ENCODE results near the gene LYPD1. TPM values are rescaled to one million over a fixed set of nuclear protein-coding genes. Genes with fewer than 3 reads are reported as not detected.

LYPD1 gene
- total RNA-seq, 6 experiments from 2014 or later = 1.5 to 10.3 (median 9.3) TPM

DNA sequence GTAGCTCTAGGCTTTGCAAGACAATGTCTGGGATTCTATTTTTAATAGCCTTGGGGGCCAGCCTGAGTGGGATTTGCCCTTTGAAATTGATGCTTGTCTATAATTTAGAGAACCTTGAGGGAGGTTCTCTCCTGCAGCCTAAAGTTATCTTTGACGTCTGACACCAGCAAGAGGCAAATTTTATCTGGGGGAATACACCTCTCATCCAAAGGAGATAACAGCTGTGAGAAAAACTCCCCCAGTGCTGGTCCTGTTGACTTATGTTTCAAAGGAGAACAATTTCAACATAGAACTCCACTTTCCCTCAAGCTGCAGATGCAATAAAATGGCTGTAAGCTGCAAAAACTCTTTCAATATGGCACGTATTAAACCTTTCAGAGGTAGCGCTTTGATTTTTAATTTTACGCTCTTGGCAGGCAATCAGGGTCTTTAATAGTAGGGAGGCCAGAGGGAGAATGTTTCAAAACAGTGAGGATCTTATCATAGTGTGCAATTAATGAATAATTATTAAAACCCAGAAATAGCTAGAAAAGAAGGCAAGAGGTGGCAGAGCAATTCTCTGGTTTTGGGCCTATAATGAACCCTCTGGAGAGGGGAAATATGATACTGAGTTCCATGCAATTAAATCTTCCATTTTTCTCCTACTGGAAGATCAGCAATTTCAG is 62.4 kb downstream of the LYPD1 start:
- Mint-ChIP-seq H3K36me3 (ENCODE audit: low read depth) (no peaks in the 10 kb centered on the region), H3K4me3 (no peak overlapping the region), H3K27me3 (ENCODE audit: insufficient read depth) (peaks cover 4% of the 10 kb centered on the region), H3K4me1 (ENCODE audit: low read depth) (no peaks in the 10 kb centered on the region), H3K27ac (no peak overlapping the region), H3K9me3 (no peaks in the 10 kb centered on the region)
- TF ChIP-seq, protein P1, sequence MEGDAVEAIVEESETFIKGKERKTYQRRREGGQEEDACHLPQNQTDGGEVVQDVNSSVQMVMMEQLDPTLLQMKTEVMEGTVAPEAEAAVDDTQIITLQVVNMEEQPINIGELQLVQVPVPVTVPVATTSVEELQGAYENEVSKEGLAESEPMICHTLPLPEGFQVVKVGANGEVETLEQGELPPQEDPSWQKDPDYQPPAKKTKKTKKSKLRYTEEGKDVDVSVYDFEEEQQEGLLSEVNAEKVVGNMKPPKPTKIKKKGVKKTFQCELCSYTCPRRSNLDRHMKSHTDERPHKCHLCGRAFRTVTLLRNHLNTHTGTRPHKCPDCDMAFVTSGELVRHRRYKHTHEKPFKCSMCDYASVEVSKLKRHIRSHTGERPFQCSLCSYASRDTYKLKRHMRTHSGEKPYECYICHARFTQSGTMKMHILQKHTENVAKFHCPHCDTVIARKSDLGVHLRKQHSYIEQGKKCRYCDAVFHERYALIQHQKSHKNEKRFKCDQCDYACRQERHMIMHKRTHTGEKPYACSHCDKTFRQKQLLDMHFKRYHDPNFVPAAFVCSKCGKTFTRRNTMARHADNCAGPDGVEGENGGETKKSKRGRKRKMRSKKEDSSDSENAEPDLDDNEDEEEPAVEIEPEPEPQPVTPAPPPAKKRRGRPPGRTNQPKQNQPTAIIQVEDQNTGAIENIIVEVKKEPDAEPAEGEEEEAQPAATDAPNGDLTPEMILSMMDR (IDR thresholded peaks at IDR 0.05) = no peak
- no peak for DNase-seq

DNA sequence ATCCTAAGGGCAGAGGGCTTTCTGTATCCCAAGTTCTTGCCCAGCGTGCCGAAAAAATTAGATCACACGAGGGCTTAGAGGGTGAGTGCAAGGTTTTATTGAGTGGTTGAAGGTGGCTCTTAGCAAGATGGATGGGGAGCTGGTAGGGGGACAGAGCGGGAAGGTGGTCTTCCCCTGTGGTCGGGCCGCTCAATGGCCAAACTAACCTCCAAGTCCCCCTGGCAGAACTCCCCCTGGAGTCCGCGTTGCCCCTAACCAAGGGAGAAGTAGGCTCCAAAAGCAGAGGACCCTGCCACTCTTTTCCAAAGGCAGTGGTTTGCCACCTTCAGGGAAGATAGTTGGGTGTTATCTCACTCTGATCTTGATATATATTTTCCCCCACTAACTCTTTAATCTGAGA is 63.4 kb downstream of the LYPD1 start:
- Mint-ChIP-seq H3K9me3 (no peaks in the 10 kb centered on the region), H3K4me3 (no peak overlapping the region), H3K27me3 (ENCODE audit: insufficient read depth) (peaks cover 4% of the 10 kb centered on the region), H3K4me1 (ENCODE audit: low read depth) (no peaks in the 10 kb centered on the region), H3K27ac (no peak overlapping the region), H3K36me3 (ENCODE audit: low read depth) (no peaks in the 10 kb centered on the region)
- TF ChIP-seq, protein P1 (IDR thresholded peaks at IDR 0.05) = no peak
- DNase-seq = no peak

DNA sequence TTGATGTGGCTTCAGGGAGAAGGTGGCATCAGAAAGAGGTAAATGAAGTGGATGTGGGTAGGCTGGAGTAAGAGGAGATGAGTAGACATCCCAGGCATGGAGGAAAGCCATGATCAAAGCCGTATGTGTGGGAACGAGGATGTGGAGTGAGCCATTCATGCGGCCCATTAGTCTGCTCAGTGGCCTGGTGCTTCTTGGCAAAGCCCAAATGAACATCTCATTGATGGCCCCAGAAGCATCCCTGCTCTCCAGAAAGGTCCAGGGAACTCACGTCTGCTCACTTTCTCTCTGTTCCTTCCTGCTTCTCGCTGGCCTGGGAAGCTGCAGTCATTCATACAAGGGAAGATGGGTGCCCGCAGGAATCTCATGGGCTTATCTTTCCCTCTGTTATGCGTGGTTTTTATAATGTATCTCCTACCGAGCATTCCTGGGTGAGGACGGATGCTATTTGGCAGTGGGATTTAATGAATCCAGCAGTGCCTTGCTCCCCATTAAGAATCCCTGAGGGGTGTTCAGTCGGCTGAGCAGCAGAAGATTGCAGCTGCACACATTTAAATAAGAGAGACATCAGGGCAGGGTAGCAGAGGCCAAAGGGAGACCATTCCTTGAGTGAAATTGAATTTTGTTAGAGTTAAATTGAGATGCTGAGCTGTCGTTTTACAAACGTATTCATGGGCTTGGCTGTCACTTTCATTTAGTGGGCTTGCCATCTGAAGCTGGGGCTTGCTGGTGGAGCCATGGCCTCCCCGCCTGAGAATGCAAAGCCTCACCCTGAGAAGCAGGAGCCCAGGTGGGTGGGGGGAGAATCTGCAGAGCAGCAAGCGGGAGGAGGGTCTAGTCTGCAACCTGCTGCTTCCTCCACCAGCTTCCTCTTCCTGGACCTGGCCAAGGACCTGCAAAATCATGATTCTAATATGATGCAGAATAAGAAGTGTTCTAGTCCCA is 64.5 kb downstream of the LYPD1 start:
- Mint-ChIP-seq H3K27ac (no peak overlapping the region), H3K27me3 (ENCODE audit: insufficient read depth) (peaks cover 11% of the 10 kb centered on the region), H3K9me3 (no peaks in the 10 kb centered on the region), H3K36me3 (ENCODE audit: low read depth) (no peaks in the 10 kb centered on the region), H3K4me3 (no peak overlapping the region), H3K4me1 (ENCODE audit: low read depth) (no peaks in the 10 kb centered on the region)
- DNase-seq = no peak
- TF ChIP-seq, protein P1 (IDR thresholded peaks at IDR 0.05) = no peak

DNA sequence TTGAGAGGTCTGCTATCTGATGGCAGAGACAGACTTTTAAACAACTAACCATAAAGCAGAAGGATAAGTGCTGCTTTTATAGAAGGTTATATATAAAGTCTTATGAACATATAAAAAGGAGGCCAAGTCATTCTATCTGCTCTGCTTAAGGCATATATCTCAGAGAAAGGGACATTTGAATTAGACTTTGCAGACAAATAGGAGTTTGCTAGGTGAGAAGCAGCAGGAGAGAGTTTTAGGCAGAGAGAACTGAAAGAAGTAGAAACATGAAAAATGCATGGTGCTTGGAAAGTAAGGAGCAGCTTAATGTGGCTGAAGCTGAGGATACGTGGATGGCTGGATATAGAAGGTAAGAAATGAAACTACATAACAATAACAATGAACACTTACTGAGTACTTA is 65.4 kb downstream of the LYPD1 start:
- H3K9me3 Mint-ChIP-seq = no peaks in the 10 kb centered on the region
- H3K36me3 Mint-ChIP-seq (ENCODE audit: low read depth) = no peaks in the 10 kb centered on the region
- no peak for DNase-seq
- no peak overlapping the region for H3K4me3 Mint-ChIP-seq
- TF ChIP-seq, protein P1 (IDR thresholded peaks at IDR 0.05) = no peak
- H3K4me1 Mint-ChIP-seq (ENCODE audit: low read depth) = no peaks in the 10 kb centered on the region
- H3K27ac Mint-ChIP-seq = no peak overlapping the region
- peaks cover 11% of the 10 kb centered on the region for H3K27me3 Mint-ChIP-seq (ENCODE audit: insufficient read depth)

DNA sequence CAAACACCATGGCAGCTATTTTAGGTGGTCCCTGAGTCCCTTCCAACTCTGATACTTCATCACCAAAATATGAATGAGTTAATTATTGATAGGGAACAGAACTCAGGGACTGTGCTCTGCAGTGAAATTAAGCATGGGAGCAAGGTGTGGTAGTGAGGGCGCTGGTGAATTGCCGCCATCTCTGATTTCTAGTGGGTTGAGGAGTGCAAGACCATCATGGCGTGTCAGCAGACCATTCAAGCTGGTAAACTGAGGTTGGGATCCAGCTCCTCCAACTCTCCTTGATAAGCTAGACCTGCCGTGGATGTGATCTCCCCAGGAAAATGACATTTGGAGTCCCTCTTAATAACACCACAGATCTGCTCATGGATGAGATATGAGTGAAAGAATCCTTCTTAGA is 70.4 kb downstream of the LYPD1 start:
- Mint-ChIP-seq H3K4me1 (ENCODE audit: low read depth) (no peaks in the 10 kb centered on the region), H3K27me3 (ENCODE audit: insufficient read depth) (peaks cover 11% of the 10 kb centered on the region), H3K36me3 (ENCODE audit: low read depth) (no peaks in the 10 kb centered on the region), H3K9me3 (no peaks in the 10 kb centered on the region), H3K4me3 (no peak overlapping the region), H3K27ac (no peak overlapping the region)
- DNase-seq = no peak
- TF ChIP-seq, protein P1 (IDR thresholded peaks at IDR 0.05) = no peak

Measured in HFFc6 (cell line).